HEK293 (cell line): Measurements from ENCODE around the gene TRMT112.

Experiments used
- GLI2 ChIP-seq: fragments of 450-650 bp; formaldehyde crosslinking; IDR thresholded peaks from 2 replicates; pipeline ENCODE4; 2017; ENCODE audit warnings: missing biosample characterization, missing genetic modification characterization, low read depth, borderline replicate concordance
- KLF1 ChIP-seq: fragments of 450-650 bp; formaldehyde crosslinking; IDR thresholded peaks from 2 replicates; pipeline ENCODE4 v1.5.1; 2016; ENCODE audit warnings: missing biosample characterization, missing genetic modification characterization
- PATZ1 ChIP-seq: fragments of 450-650 bp; formaldehyde crosslinking; IDR thresholded peaks from 2 replicates; pipeline ENCODE4 v1.5.1; 2016; ENCODE audit warnings: missing biosample characterization, missing genetic modification characterization
- RBAK ChIP-seq: fragments of 450-650 bp; formaldehyde crosslinking; IDR thresholded peaks from 2 replicates; pipeline ENCODE4 v1.5.1; 2016; ENCODE audit warnings: missing biosample characterization, missing genetic modification characterization
- REST ChIP-seq: fragments of 450-650 bp; formaldehyde crosslinking; IDR thresholded peaks from 2 replicates; pipeline ENCODE4 v1.5.1; 2016; ENCODE audit warnings: missing biosample characterization, missing genetic modification characterization
- SP7 ChIP-seq: fragments of 450-650 bp; formaldehyde crosslinking; IDR thresholded peaks from 2 replicates; pipeline ENCODE4 v1.5.1; 2016; ENCODE audit warnings: missing biosample characterization, missing genetic modification characterization
- TRIM28 ChIP-seq: IDR thresholded peaks from 2 replicates; pipeline ENCODE4 v1.6.1; 2011; ENCODE audit warnings: low read length, control low read depth, borderline replicate concordance
- TSHZ1 ChIP-seq: fragments of 450-650 bp; formaldehyde crosslinking; IDR thresholded peaks from 2 replicates; pipeline ENCODE4 v1.5.1; 2016; ENCODE audit warnings: missing biosample characterization, missing genetic modification characterization, borderline replicate concordance
- ZFHX2 ChIP-seq: fragments of 450-650 bp; formaldehyde crosslinking; conservative IDR thresholded peaks from 2 replicates; pipeline ENCODE4 v1.5.1; 2016; ENCODE audit warnings: missing biosample characterization, missing genetic modification characterization
- ZFP69B ChIP-seq: fragments of 450-650 bp; formaldehyde crosslinking; IDR thresholded peaks from 2 replicates; pipeline ENCODE4 v1.5.1; 2016; ENCODE audit warnings: missing biosample characterization, missing genetic modification characterization
- ZNF140 ChIP-seq: fragments of 450-650 bp; formaldehyde crosslinking; IDR thresholded peaks from 2 replicates; pipeline ENCODE4 v1.5.1; 2016; ENCODE audit warnings: missing biosample characterization, missing genetic modification characterization
- ZNF175 ChIP-seq: fragments of 450-650 bp; formaldehyde crosslinking; IDR thresholded peaks from 2 replicates; pipeline ENCODE4 v1.5.1; 2016; ENCODE audit warnings: missing biosample characterization, missing genetic modification characterization
- ZNF2 ChIP-seq: fragments of 450-650 bp; formaldehyde crosslinking; IDR thresholded peaks from 2 replicates; pipeline ENCODE4 v1.5.1; 2016; ENCODE audit warnings: missing biosample characterization, missing genetic modification characterization
- ZNF324 ChIP-seq: fragments of 450-650 bp; formaldehyde crosslinking; IDR thresholded peaks from 2 replicates; pipeline ENCODE4 v1.5.1; 2016; ENCODE audit warnings: missing biosample characterization, missing genetic modification characterization
- ZNF354C ChIP-seq: fragments of 450-650 bp; formaldehyde crosslinking; IDR thresholded peaks from 2 replicates; pipeline ENCODE4 v1.5.1; 2016; ENCODE audit warnings: missing biosample characterization, missing genetic modification characterization, low read depth, borderline replicate concordance
- ZNF391 ChIP-seq: fragments of 450-650 bp; formaldehyde crosslinking; IDR thresholded peaks from 2 replicates; pipeline ENCODE4 v1.5.1; 2016; ENCODE audit warnings: low read depth, missing biosample characterization, missing genetic modification characterization, borderline replicate concordance
- ZNF501 ChIP-seq: fragments of 450-650 bp; formaldehyde crosslinking; IDR thresholded peaks from 2 replicates; pipeline ENCODE4 v1.5.1; 2016; ENCODE audit warnings: missing biosample characterization, missing genetic modification characterization
- ZNF621 ChIP-seq: fragments of 450-650 bp; formaldehyde crosslinking; IDR thresholded peaks from 2 replicates; pipeline ENCODE4 v1.5.1; 2017; ENCODE audit warnings: missing biosample characterization, missing genetic modification characterization
- ZNF664 ChIP-seq: fragments of 450-650 bp; formaldehyde crosslinking; IDR thresholded peaks from 2 replicates; pipeline ENCODE4 v1.5.1; 2016; ENCODE audit warnings: missing biosample characterization, missing genetic modification characterization
- ZNF701 ChIP-seq: fragments of 450-650 bp; formaldehyde crosslinking; IDR thresholded peaks from 2 replicates; pipeline ENCODE4 v1.5.1; 2016; ENCODE audit warnings: missing biosample characterization, missing genetic modification characterization
- TF ChIP-seq, protein P1 (sequence below): fragments of 450-650 bp; formaldehyde crosslinking; IDR thresholded peaks from 2 replicates; pipeline ENCODE4 v1.5.1; 2016; ENCODE audit warnings: missing biosample characterization, missing genetic modification characterization
- TF ChIP-seq, protein P2 (sequence below): fragments of 450-650 bp; formaldehyde crosslinking; IDR thresholded peaks from 2 replicates; pipeline ENCODE4 v1.5.1; 2016; ENCODE audit warnings: missing biosample characterization, missing genetic modification characterization
- TF ChIP-seq, protein P3 (sequence below): fragments of 450-650 bp; formaldehyde crosslinking; IDR thresholded peaks from 2 replicates; pipeline ENCODE4 v1.5.1; 2016; ENCODE audit warnings: missing biosample characterization, missing genetic modification characterization

Gene TRMT112

DNA sequence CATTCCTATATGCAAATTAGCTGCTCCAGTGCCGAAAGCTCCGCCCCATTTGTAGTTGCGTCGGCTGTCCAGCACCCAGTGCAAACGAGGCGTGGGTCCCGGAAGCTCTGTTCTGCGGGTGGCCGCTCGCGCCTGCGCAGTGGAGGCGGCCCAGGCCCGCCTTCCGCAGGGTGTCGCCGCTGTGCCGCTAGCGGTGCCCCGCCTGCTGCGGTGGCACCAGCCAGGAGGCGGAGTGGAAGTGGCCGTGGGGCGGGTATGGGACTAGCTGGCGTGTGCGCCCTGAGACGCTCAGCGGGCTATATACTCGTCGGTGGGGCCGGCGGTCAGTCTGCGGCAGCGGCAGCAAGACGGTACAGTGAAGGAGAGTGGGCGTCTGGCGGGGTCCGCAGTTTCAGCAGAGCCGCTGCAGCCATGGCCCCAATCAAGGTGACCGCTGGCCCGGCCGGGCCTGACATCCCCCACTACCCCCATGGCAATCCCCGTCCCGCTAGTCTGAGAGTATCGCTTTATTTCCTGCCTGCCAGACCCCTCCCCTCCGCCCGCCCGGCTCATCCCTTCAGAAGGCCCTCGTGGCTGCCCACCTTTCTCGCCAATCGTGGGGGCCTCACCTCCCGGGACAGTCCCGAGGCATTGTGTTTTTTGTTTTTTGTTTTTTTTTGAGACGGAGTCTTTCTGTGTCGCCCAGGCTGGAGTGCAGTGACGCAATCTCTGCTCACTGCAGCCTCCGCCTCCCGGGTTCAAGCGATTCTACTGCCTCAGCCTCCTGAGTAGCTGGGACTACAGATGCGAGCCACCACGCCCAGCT is 804 bp upstream of the TRMT112 start, which contains the start of gene PRDX5 (continued):
- TF ChIP-seq ZNF391 (tag by site-specific recombination) (no peak), ZNF175 (tag by site-specific recombination) (no peak), TRIM28 (no peak), TSHZ1 (tag by site-specific recombination) (no peak), RBAK (no peak), KLF1 (tag by site-specific recombination) (peak; percentile 43; the same call in 1 of the 2 replicates), ZNF140 (tag by site-specific recombination) (no peak), REST (tag by site-specific recombination) (peak; percentile 90), ZNF324 (peak; percentile 67), ZFP69B (tag by site-specific recombination) (peak; percentile 71; the same call in 1 of the 2 replicates), SP7 (tag by site-specific recombination) (peak; percentile 25; the same call in 1 of the 2 replicates), ZNF621 (tag by site-specific recombination) (no peak), ZNF664 (tag by site-specific recombination) (no peak), ZNF2 (tag by site-specific recombination) (no peak), PATZ1 (tag by site-specific recombination) (peak; percentile 94), ZNF354C (tag by site-specific recombination) (no peak), GLI2 (tag by site-specific recombination) (no peak), ZNF701 (tag by site-specific recombination) (no peak), ZNF501 (tag by site-specific recombination) (no peak; the same call in 1 of the 2 replicates), ZFHX2 (tag by site-specific recombination) (peak; percentile 29; the same call in 1 of the 2 replicates)
- TF ChIP-seq, protein P1, sequence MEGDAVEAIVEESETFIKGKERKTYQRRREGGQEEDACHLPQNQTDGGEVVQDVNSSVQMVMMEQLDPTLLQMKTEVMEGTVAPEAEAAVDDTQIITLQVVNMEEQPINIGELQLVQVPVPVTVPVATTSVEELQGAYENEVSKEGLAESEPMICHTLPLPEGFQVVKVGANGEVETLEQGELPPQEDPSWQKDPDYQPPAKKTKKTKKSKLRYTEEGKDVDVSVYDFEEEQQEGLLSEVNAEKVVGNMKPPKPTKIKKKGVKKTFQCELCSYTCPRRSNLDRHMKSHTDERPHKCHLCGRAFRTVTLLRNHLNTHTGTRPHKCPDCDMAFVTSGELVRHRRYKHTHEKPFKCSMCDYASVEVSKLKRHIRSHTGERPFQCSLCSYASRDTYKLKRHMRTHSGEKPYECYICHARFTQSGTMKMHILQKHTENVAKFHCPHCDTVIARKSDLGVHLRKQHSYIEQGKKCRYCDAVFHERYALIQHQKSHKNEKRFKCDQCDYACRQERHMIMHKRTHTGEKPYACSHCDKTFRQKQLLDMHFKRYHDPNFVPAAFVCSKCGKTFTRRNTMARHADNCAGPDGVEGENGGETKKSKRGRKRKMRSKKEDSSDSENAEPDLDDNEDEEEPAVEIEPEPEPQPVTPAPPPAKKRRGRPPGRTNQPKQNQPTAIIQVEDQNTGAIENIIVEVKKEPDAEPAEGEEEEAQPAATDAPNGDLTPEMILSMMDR (tag by site-specific recombination), result peak; percentile 95
- TF ChIP-seq, protein P2, sequence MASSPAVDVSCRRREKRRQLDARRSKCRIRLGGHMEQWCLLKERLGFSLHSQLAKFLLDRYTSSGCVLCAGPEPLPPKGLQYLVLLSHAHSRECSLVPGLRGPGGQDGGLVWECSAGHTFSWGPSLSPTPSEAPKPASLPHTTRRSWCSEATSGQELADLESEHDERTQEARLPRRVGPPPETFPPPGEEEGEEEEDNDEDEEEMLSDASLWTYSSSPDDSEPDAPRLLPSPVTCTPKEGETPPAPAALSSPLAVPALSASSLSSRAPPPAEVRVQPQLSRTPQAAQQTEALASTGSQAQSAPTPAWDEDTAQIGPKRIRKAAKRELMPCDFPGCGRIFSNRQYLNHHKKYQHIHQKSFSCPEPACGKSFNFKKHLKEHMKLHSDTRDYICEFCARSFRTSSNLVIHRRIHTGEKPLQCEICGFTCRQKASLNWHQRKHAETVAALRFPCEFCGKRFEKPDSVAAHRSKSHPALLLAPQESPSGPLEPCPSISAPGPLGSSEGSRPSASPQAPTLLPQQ (tag by site-specific recombination), result peak; percentile 81
- TF ChIP-seq, protein P3, sequence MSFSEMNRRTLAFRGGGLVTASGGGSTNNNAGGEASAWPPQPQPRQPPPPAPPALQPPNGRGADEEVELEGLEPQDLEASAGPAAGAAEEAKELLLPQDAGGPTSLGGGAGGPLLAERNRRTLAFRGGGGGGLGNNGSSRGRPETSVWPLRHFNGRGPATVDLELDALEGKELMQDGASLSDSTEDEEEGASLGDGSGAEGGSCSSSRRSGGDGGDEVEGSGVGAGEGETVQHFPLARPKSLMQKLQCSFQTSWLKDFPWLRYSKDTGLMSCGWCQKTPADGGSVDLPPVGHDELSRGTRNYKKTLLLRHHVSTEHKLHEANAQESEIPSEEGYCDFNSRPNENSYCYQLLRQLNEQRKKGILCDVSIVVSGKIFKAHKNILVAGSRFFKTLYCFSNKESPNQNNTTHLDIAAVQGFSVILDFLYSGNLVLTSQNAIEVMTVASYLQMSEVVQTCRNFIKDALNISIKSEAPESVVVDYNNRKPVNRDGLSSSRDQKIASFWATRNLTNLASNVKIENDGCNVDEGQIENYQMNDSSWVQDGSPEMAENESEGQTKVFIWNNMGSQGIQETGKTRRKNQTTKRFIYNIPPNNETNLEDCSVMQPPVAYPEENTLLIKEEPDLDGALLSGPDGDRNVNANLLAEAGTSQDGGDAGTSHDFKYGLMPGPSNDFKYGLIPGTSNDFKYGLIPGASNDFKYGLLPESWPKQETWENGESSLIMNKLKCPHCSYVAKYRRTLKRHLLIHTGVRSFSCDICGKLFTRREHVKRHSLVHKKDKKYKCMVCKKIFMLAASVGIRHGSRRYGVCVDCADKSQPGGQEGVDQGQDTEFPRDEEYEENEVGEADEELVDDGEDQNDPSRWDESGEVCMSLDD (tag by site-specific recombination), result no peak
